Measurements from ENCODE around the gene CES3. TPM values are rescaled to one million over a fixed set of nuclear protein-coding genes. Genes with fewer than 3 reads are reported as not detected.

Gene CES3
- total RNA-seq, 1 experiment from 2014 or later = 3.7 TPM

- H2AFZ ChIP-seq (ENCODE audit: low read length) = no peak overlapping the region
- Mint-ChIP-seq H3K4me1 (peaks cover 5 to 11% of the 10 kb centered on the region in 2 experiments), H3K27me3 (ENCODE audit: low read depth) (no peaks in the 10 kb centered on the region), H3K4me3 (no peak overlapping the region), H3K27ac (no peak overlapping the region), H3K9me3 (no peaks in the 10 kb centered on the region), H3K36me3 (ENCODE audit: insufficient read depth in 1 of 3, low read depth in 3 of 3) (peaks cover 13 to 41% (median 34%) of the 10 kb centered on the region in 3 experiments; a peak in 6 of 7 replicates)
- H3K23ac ChIP-seq (ENCODE audit: insufficient read length, low read depth, low read length) = no peak overlapping the region
- no peak overlapping the region for H4K8ac ChIP-seq (replicated peaks; ENCODE audit: insufficient read length, low read depth, low read length)
- no peak overlapping the region for H3K4ac ChIP-seq (ENCODE audit: low read depth, low read length)
- no peaks in the 10 kb centered on the region for H3K9me3 ChIP-seq (ENCODE audit: control insufficient read depth, low read depth, low read length)
- H3K27me3 ChIP-seq (ENCODE audit: insufficient read depth, low read length) = no peaks in the 10 kb centered on the region
- H3K79me1 ChIP-seq (ENCODE audit: insufficient read depth, low read depth, low read length, poor library complexity, severe bottlenecking) = no peaks in the 10 kb centered on the region
- no peak overlapping the region for H2BK120ac ChIP-seq (ENCODE audit: low read depth, low read length, poor library complexity, severe bottlenecking)
- H3T11ph ChIP-seq (ENCODE audit: low read length) = no peak overlapping the region
- H4K5ac ChIP-seq (ENCODE audit: insufficient read length, low read depth, low read length) = no peak overlapping the region
- no peak overlapping the region for H3K18ac ChIP-seq (ENCODE audit: insufficient read length, low read depth, low read length)
- no peaks in the 10 kb centered on the region for H3K4me1 ChIP-seq (ENCODE audit: insufficient read depth, low read length)
- no peak overlapping the region for H2BK15ac ChIP-seq (ENCODE audit: low read depth, low read length)
- no peak overlapping the region for H2BK12ac ChIP-seq (ENCODE audit: insufficient read length, low read depth, low read length)
- H2BK5ac ChIP-seq (ENCODE audit: insufficient read length, low read length) = no peak overlapping the region
- H4K20me1 ChIP-seq (ENCODE audit: control insufficient read depth, insufficient read depth, insufficient read length) = no peaks in the 10 kb centered on the region
- H3K14ac ChIP-seq (ENCODE audit: insufficient read depth, low read length) = no peak overlapping the region
- no peak overlapping the region for H3K56ac ChIP-seq (ENCODE audit: insufficient read length, low read depth, low read length)
- no peak overlapping the region for H3K9ac ChIP-seq (ENCODE audit: extremely low read depth, insufficient read length, low read length)
- no peak overlapping the region for H3K27ac ChIP-seq (ENCODE audit: insufficient read length, low read depth, low read length)
- H2AK5ac ChIP-seq (ENCODE audit: insufficient read length, low read length) = no peak overlapping the region
- H3K23me2 ChIP-seq (ENCODE audit: insufficient read length, low read depth, low read length, poor library complexity, severe bottlenecking) = peaks cover 7% of the 10 kb centered on the region
- no peak overlapping the region for H4K91ac ChIP-seq (ENCODE audit: insufficient read length, low read depth, low read length)
- no peak overlapping the region for H2BK20ac ChIP-seq (ENCODE audit: low read depth, low read length, poor library complexity, severe bottlenecking)
- no peak overlapping the region for H3K4me2 ChIP-seq (ENCODE audit: insufficient read depth, insufficient read length, low read length)
- TF ChIP-seq CTCF (conservative IDR thresholded peaks at IDR 0.05) = no peak
- H3K79me2 ChIP-seq (ENCODE audit: insufficient read depth, low read length) = no peaks in the 10 kb centered on the region
- no peak for DNase-seq
These were observed 21.7 kb upstream of the CES3 start for GRCh38 chr16:66939366-66939765.

Measured in H9 (cell line).